COR-L47 (cell line): ENCODE results near the gene TNFRSF25.
"Not testable (repeated sequence)": the region's sequence is repeated elsewhere in the genome, so short reads cannot be mapped to it uniquely, and the experiment has no call there.

Source experiments
- DNase-seq: peaks from one replicate; lab custom pipeline; 2025; lab: John Stamatoyannopoulos, UW

Gene TNFRSF25

DNA sequence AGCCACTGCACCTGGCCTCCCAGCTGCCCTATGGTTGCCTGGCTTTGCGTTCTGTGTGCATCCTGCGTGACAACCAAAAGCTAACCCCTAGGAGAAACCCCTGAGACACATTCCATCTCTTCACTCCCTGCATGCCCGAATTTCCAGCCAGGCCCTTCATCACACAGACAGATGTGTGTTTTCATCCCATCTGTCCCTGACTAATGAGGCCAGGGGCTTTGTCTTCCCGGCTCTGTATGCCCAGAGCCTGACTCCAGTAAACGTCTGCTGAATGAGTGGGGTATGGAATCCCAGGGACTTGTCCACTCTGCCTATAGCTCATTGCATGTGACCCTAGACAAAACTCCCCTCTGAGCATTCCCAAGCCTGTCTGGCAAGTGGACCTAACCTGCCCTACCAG is 31.8 kb downstream of the TNFRSF25 start:
- DNase-seq: no peak

DNA sequence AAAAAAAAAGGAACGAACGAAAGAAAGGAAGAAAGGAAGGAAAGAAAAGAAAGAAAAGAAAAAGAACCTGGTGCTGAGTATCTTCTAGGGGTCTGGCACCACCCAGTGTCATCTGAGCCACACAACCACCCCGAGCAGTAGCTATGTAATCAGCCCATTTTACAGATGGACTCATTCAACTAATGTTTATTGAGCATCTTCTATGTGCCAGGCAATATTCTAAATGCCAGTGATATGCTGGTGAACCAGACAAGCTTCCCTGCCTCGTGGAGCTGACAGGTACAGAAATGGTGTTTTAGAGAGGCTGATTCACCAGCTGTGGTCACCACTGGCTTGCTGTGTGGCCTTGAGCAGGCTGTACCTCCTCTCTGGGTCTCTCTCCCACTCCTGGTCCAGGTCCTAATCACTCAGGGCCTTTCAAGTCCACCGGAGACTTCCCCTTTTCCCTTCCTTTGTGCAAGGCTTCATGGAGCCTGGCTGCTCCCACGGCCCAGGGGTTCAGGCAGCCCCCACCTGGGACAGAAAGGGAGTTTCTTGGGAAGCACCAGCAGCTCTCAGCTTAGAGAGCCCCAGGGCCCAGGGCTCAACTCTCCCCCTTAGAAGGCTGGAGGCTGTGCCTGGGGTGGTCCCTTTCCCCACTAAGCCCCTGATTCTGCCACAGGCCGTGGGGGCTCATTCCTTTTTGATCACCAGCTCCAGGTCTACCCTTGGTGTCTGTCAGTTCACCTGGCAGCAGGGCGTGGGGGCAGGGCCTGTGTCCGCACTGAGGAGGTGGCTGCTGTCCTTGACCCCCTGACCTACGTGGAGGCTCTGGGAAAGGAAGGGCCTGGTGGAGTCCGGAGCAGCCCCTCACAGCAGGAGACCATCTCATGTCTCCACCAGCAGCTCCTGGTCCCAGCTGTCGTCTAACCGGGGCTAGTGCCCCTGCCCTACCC is 34.1 kb downstream of the TNFRSF25 start:
- not testable (repeated sequence) for DNase-seq

DNA sequence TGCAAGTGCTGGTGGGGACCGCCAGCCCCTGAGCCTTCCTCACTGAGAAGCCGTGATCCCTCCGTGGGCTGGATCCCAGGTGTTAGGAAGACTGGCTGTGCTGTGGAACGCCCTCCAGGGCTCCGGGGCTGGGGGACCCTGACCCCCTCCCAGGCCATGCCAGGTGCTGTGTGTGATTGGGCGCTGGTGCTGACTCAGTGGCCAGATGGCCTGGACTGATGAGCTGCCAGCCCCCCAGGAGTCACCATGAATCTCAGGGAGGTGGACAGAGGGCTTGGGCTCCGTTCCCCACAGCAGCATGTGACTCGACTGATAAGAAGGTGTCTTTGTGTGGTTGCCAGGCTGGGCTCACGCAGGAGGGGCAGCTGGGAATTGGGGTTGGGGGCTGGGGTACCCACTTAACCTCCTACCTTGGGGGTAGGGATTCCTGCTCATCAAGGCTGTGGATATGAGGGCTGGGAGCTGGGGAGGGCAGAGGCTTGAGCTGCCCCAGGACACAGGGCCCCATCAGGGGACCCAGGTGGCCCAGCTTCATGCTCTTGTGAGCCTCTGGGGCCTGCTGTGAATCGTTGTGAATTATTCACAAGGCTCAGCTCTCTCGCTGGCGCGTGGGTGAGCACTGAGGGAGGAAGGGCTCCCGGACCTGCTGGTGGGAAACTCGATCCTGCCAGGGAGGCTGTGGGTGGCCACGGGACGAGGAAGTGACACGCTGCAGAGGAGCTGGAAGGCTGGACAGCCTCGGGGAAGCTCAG is 36.1 kb downstream of the TNFRSF25 start:
- not testable (repeated sequence) for DNase-seq

DNA sequence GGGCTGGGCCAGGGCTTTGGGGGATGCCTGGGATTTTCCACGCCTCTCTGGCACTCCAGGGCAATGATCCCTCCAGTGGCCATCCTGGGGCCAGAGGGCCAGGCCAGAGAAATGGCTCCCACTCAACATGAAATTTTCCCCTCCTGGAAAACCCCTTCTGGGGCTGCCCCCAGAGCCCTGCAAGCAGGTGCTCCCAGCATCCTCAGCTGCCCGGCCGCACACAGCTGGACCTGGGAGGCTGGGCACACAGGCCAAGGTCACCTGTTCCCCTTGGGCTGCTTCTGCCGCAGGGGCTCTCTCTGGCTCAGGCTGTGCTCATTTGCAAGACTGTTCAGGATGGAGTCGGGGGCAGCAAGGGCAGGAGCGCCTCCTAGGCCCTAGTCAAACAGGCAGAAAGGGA is 37.5 kb downstream of the TNFRSF25 start:
- not testable (repeated sequence) for DNase-seq

DNA sequence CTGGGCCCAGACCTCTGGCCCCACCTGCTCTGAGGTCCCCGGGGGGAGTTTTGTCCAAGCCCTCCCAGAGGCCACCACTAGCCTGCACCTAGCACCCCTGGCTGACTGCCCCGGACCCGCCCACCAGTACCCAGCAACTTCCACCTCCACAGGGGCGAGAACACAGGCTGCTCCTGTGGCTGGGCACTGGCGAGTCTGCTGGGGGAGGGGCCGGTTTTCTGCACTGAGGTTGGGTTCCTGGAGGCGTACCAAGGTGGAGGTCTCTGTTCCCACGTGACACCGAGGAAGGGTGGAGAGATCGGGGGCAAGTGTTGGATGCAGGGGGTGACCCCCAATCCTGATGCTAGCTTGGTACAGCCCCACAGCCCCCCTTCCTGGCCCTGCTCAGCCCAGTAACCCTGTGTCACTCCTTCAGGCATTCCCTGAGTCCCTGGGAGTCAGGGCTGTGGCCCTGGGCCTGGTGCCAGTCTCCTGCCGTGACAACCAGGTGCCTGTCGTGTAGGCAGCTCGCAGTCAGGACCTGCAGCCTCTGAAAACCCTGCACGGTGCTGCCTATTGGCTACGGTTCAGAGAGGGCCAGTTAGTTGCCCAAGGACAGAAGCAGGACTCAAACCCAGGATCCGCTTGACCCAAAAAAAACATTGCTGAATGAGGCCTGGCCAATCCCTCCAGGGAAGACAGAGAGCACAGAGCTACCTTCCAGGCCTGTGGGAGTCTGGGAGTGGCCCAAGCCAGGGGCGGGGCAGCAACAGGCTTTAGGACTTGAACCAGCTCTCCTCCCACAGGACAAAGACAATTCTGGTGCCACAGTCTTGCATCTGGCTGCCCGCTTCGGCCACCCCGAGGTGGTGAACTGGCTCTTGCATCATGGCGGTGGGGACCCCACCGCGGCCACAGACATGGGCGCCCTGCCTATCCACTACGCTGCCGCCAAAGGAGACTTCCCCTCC is 38.3 kb downstream of the TNFRSF25 start:
- peak; percentile 39 for DNase-seq

DNA sequence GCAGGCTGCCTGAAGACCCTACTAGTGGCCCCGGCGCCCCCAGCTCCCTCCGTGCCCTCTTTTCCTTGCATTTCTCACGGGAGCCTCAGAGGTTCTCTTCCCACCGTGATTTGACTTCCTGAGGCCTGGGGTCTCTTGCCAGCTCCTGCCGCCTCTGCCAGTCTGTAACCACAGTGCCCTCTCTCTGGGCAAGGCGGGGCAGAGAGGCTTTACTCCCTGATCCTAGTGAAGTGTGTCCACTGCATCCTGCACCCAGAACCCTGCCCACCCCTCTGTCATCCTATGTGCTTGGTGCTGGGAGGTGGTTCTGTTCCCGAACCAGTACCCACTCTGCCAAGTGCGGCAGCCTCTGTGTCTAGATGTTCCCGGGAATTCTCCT is 39.0 kb downstream of the TNFRSF25 start:
- DNase-seq: no peak

DNA sequence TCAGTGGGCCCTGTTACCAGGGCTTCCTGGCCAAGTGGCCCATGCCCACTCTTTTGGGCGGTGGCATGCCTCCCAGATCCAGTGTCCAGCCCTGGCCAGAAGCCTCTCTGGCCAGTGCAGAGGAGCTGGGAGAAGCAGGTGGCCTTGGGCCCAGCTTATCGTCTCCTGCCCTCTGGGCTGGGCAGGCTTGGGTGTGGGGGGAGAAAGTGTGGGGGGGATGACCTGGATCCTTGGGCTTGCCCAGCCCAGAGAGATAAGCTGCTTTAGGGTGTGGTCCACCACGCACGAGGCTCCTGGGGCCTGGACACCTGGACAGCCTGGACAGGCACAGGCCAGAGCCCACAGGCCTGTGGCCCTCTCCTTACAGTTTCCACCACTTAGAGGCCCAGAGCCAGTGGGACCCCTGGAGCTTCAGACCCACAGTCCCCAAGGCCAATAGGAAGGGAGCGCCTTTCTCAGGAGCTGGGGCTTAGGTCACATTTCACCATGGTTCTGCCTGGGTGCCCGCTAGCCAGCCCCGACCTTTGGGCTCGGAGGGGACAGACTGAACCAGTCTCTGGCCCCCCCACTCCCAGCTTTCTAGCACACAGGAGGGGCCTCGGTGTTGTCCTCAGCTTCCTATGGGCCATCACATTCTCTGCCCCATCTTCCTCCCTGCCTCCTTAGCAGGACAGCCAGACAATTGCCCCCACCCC is 39.5 kb downstream of the TNFRSF25 start:
- DNase-seq: no peak

DNA sequence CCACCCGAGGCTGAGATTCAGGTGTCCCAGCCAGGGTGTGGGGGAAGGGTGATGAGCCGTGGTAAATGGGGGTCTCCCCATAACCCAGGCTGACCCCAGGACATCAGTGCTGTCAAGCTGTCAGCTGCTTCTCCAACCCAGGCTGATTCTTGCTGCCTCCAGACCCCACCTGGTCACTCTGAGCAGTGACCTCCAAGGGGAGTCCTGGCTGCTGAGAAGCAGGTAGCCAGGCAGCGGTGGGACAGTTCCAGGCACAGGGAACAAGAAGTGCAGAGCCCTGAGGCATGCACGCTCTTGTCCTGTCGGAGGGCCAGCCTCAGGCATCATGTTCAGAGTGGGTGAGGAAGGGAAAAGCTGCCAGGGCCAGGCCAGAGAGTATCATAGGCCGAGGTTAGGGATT is 40.3 kb downstream of the TNFRSF25 start:
- DNase-seq: no peak

DNA sequence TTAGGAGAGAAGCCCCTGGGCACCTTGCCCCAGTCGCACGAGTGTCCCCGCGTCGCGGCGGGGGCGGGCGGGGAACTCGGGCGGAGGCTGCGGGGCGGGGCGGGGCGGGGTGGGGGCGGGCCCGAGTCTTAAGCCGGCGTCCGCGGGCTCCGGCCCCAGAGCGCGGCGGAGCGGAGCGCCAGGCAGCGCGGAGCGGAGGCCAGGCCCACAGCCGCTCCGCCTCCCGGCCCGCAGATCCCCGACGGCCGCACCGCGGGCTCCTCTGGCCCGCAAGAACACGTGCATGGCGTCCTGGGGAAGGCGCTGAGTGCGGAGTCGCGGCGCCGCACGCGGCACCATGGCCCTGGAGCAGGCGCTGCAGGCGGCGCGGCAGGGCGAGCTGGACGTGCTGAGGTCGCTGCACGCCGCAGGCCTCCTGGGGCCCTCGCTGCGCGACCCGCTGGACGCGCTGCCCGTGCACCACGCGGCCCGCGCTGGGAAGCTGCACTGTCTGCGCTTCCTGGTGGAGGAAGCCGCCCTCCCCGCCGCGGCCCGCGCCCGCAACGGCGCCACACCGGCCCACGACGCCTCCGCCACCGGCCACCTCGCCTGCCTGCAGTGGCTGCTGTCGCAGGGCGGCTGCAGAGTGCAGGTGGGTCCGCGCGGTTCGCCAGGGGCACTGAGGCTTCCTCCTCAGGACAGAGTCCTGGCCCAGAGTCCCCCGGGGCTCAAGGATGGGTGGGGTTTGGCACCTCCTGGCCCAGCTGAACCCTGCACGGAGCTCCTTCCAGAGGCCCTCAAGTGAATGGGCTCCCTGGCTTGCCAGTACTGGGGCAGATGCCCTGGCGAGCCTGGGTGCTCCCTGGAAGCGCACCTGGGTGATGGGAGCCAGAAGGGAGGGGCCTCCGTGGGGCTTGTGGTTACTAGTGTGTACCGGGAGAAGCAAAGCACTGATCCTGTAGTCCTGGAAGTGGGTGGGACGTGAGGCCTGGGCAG is 41.1 kb downstream of the TNFRSF25 start, which contains the start of gene ESPN:
TSS of gene ESPN (plus strand) at position 158 of the 975 bp plus-strand sequence. CDS start at position 338, 180 bp downstream.
- no peak for DNase-seq

DNA sequence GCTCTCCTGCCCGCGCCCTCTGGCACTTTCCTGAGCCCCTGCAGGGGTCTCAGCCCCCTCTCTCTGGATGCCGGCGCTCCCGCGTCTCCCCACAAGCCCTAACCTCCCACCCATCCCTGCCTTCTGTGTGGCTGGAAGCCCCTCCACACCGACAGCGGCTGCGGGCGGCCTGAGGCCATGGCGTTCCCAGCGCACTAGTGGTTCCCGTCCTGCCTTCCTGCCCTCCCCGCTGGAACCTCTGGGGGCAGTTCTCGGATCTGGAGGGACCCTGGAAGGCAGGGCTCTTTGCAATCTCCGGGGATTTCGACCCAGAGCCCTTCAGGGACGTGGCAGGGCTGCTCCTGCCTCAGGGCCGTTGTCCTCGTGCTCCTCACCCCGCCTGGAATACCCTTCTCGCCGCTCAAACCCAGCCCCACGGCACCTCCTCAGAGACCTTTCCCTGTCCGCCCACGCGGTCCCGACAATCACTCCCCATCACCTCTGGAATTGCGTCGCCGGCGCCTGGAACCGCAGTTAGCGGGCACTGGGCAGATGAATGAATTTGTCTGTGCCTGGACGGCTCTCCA is 41.9 kb downstream of the TNFRSF25 start:
- no peak for DNase-seq

DNA sequence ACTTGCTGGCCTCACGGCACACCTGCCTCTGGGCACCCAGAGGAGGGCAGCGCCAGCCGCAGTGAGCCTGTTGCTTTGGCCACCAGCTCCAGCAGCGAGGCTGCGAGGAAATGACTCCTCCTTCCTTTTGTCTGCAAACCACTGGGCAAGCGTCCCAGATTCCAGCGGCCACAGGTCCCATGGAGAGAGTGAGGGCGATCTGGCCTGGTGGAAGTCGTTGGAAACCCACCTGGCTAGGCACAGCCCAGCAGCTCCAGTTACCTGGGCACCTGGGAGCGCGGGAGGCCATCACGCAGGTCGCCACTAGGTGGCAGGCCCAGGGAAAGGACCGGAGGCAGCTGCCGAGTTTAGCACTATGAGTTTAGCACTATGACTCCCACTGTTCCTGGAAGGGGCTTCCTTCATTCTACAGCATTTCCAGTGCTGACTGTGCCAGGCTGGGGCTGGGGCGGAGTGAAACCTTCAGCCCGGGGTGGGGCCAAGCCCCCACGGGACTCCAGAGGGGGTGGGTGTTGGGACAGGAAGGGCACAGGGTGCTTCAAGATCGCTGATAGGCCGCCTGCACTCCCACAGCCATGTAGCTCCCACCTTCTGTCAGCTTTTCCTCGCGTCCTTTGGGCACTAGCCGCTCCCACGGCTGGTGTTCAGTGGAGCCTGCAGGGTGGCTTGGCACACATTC is 42.5 kb downstream of the TNFRSF25 start:
- DNase-seq: peak; percentile 91

DNA sequence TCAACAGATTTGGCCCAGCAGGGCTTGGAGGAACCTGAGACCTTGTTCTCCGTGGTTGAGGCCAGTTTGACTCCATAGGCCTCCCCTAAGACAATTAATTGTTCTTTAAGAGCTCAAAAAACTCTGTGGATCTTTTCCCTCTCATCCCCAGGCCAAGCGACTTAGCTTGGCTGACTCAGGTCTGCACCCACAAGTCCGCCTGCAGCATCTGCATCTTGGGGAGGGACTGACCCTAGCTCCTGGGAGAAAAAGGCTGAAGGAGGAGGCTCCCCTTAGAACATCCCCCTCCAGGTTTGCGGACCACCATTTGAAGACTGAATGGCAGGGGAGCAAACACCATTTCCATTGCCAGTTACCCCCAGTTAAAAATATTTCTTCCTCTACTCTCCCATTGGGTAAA is 44.7 kb downstream of the TNFRSF25 start:
- no peak for DNase-seq

DNA sequence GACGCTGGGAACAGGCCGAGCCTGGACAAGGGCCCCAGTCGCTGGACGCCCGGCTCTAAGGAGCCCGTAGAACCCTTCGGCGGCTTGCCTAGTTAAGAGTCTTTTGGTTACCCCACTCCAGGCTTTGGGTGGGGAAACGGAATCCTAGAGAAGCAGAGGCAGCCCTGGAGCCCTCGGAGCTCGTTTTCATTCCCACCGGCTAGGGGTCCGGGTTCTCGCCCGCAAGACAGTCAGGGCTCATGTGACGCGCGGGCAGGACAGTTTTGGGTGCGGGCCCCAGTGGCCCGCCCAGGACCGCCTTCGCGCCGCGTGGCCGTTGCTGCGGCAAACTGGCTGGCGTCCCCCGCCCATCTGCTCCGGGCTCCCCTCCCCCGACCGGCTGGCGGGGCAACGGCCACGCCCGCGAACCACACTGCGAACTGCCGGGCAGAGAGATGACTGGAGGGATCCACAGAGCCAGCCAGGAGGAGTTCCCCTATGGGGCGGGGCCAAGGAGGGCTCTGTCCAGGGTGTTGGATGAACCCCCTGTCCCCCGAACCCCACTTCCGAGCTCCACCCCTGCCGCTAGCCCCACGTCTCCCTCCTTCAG is 45.4 kb downstream of the TNFRSF25 start:
- DNase-seq: no peak

DNA sequence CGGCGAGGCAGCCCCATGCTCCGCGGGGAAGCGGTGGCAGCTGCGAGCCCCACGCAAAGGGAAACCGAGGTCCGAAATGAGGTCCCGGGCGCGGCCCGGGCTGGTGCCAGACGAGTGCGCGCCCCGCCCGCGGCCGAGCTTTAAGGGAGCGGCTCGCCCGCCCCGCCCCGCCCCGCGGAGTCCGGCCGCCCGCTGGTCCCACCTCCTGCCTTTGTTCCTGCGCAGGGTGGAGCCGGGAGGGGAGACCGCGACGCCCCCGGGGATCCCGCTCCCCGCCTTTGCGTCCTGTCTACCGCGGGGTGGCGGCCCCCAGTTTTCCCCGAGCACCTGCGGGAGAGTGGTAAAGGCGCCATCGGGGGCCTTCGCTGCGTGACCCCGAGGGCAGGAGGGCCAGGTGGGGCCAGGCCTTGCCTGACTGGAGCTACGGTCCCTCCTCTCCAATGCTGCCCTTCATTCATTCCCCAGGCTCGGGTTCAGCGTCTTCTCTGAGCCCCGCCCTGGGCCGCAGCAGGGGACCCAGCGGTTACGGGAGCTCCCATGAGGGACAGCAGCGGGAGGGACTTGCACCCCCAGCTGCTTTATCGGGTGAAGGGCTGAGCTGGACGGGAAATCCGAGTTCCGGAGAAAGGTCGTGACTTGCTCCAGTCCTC is 46.0 kb downstream of the TNFRSF25 start, which contains the start of gene HES2:
TSS of gene HES2 (minus strand) at position 116 of the 650 bp plus-strand sequence. CDS start at position 17, 99 bp downstream.
- DNase-seq: no peak

DNA sequence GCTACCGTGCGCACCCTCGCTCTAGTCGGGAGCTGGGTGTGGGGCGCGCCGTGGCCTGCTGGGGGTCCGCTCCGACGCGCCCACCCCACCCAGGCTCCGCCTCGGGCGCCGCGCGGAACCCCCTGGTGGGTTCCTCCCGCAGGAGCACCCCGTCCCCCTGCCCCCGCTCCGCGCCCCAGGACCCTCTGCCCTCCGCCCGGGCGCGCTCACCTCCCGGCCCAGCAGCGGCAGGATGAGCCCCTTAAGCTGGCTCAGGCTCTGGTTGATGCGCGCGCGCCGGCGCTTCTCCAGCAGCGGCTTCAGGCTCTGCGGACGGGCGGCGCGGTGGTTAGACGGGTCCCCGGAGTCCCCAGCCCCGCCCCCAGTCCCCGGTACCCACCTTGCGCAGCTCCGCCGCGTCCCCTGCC is 46.6 kb downstream of the TNFRSF25 start:
- no peak for DNase-seq

DNA sequence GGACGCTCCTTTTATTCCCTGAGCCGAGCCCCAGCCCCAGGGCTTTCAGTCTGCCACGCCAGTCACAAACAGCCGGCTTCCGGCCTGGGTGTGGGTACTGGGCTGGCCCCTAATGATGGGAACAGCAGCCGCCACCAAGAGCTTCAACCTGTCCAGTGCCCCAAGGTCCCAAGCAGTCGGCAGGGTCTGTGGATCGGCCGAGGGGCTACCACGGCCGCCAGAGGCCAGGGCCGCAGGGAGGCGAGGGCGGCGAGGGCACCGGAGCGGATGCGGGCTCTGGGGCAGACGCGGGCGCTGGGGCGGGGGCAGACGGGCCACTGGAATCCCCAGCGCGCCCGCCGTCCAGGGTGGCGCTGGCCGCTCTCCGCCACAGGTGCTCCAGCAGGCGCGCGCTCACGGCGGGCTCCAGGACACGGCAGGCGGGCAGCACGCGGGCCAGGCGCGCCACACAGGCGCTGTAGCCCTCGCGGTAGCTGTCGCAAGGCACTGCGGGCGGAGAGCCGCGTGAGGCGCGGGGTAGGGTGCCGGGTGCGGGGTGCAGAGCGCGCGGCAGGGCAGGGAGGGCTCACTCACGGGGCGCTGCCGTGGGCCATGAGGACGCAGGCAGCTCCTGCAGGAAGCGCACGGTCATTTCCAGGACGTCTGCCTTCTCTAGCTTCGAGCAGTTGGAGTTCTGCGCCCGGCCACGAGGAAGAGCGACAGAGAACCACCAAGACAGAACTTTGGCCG is 47.1 kb downstream of the TNFRSF25 start:
- DNase-seq: no peak

DNA sequence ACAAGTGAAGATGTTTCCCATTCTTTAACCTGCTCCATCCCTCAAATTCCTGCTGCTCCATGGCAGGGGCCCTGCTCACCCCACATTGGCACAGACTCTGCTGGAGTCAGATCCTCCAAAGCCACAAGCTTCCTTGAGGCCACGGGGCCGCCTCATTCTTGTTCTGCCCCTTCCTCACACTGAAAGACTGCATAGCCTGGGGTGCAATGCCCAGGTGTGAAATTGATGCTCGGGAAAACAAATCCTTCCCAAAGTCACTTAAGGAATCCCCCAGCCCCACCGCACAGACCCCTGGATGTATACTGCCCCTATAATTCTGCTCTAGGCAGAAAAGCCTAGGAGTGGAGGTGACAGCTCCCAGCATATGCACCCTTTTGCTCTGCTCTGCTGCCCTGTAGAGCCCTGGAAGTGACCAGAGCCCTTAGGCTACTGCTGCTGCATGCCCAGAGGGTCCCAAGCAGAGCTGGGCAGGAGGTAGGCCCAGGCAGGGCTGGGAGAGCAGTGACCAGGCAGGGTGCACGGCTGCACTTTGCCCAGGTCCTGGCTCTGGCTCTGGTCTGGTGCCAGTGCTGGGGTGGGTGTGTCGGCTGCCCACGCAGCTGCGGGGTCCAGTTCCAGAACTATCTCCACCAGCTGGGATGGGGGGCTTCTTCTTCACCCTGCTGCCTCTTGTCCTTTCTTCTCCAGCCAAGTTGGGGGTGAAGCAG is 47.9 kb downstream of the TNFRSF25 start:
- DNase-seq: no peak
